ENCODE data around the gene JAML. TPM values are rescaled to one million over a fixed set of nuclear protein-coding genes. Genes with fewer than 3 reads are reported as not detected.
"Not testable (repeated sequence)": the region's sequence is repeated elsewhere in the genome, so short reads cannot be mapped to it uniquely, and the experiment has no call there.

The JAML gene
- total RNA-seq, 1 experiment from 2014 or later = not detected

DNA sequence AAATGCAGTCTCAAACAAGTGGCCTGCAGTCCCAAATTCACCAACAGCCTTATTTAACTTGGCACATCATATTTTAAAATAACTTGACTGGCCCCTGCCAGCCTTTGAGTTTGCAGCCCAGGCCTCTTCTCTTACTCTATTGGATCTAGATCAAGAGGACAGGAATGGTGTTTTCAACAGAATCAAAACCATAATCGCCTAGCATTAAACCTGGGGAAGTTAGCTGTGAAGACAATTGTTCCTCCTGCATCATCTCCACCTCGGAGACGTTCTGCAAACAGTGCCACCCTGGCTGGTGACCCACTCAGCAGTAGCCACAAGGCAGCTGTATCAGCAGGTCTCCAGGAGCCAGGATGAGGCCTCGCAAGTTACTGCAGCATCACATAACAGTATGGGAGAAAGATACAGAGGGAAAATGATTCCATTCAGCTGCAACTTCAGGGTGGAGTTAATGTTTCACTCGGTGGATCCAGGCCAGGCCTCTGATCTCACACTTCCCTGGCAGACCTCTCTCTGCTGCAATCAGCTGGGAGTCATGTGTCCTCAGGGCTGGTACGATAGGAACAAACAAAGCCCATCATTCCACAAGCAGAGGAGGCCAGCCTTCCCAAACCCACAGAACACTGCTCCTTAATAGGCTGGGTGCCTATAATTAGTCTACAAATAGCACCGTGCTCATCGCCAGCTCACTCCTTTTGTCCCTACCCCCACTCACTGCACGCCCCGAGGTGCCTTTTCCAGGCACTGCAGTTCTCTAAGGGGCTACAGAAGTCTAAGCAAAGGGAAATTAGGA lies 29.8 kb downstream of the JAML start:
- Mint-ChIP-seq H3K9me3 (ENCODE audit: low read depth, unreplicated experiment) (no peaks in the 10 kb centered on the region), H3K27ac (ENCODE audit: unreplicated experiment) (peak overlapping the region; percentile 54), H3K4me3 (ENCODE audit: low read depth, unreplicated experiment) (no peak overlapping the region), H3K36me3 (ENCODE audit: insufficient read depth, unreplicated experiment) (peaks cover 7% of the 10 kb centered on the region), H3K4me1 (ENCODE audit: low read depth, unreplicated experiment) (peaks cover 15% of the 10 kb centered on the region), H3K27me3 (ENCODE audit: unreplicated experiment) (peaks cover under 1% of the 10 kb centered on the region)
- intact Hi-C loops (cut with micrococcal nuclease; ENCODE audit: unreplicated experiment) = loop anchor here (2.0 to 5.0 kb wide), 2 partner anchors 46 to 157 kb away; no protein-coding TSS in a partner anchor
- no TSS peak for BruUV-seq (replicated peaks)
- peak; percentile 81 for DNase-seq
- CTCF ChIA-PET = interaction anchor here (1.0 to 1.2 kb wide), 2 partner anchors 96 to 101 kb away, joined by 3 to 4 read pairs; no protein-coding TSS in a partner anchor
- TF ChIP-seq, protein P1, sequence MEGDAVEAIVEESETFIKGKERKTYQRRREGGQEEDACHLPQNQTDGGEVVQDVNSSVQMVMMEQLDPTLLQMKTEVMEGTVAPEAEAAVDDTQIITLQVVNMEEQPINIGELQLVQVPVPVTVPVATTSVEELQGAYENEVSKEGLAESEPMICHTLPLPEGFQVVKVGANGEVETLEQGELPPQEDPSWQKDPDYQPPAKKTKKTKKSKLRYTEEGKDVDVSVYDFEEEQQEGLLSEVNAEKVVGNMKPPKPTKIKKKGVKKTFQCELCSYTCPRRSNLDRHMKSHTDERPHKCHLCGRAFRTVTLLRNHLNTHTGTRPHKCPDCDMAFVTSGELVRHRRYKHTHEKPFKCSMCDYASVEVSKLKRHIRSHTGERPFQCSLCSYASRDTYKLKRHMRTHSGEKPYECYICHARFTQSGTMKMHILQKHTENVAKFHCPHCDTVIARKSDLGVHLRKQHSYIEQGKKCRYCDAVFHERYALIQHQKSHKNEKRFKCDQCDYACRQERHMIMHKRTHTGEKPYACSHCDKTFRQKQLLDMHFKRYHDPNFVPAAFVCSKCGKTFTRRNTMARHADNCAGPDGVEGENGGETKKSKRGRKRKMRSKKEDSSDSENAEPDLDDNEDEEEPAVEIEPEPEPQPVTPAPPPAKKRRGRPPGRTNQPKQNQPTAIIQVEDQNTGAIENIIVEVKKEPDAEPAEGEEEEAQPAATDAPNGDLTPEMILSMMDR (IDR thresholded peaks at IDR 0.05; ENCODE audit: unreplicated experiment) = no peak

DNA sequence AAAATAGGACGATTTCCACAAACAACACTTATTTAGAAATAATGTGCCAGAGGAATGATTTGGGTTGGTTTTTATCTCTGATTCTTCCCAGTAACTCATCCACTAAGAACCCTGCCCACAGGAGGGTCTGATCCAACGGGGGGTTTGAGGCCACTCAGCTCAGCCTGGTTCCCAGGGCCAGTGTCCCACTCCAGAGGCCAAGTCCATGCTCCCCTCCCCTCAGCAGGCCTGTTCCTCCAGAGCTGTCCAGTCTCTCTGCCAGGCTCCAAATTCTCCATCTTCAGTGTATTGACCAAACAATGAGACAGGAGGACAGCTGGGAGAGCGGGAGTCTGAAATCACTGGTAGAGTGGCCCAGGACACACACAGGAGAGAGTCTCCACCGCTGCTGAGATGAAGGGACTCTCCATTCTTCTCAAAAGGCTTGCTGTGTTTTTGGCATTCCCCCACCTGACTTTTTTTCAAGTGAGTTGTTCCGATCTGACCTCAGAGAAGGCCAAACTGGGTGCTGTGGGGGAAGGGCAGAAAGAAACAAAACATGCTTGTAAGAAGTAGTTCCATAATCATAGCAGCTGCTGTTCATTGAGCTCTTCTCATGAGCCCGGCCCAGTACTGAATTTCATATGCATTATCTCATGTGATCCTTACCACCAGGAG lies 30.8 kb downstream of the JAML start:
- Mint-ChIP-seq H3K4me3 (ENCODE audit: low read depth, unreplicated experiment) (no peak overlapping the region), H3K27me3 (ENCODE audit: unreplicated experiment) (peaks cover 11% of the 10 kb centered on the region), H3K36me3 (ENCODE audit: insufficient read depth, unreplicated experiment) (peaks cover 7% of the 10 kb centered on the region), H3K4me1 (ENCODE audit: low read depth, unreplicated experiment) (peaks cover 15% of the 10 kb centered on the region), H3K27ac (ENCODE audit: unreplicated experiment) (no peak overlapping the region), H3K9me3 (ENCODE audit: low read depth, unreplicated experiment) (no peaks in the 10 kb centered on the region)
- TF ChIP-seq, protein P1 (IDR thresholded peaks at IDR 0.05; ENCODE audit: unreplicated experiment) = no peak
- CTCF ChIA-PET = no interaction called here
- intact Hi-C loops (cut with micrococcal nuclease; ENCODE audit: unreplicated experiment) = loop anchor here (2.0 kb wide), 1 partner anchor 47 kb away; no protein-coding TSS in a partner anchor
- DNase-seq = no peak
- BruUV-seq (replicated peaks) = no TSS peak

DNA sequence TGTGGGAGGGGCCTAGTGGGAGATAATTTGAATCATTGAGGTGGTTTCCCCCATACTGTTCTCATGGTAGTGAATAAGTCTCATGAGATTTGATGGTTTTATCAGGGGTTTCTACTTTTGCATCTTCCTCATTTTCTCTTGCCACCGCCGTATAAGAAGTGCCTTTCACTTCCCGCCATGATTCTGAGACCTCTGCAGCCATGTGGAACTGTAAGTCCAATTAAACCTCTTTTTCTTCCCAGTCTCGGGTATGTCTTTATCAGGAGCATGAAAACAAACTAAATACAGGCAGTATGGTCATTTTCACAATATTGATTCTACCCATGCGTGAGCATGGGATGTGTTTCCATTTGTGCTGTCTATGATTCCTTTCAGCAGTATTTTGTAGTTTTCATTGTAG lies 32.0 kb downstream of the JAML start:
- DNase-seq; H3K4me3 Mint-ChIP-seq (ENCODE audit: low read depth, unreplicated experiment); BruUV-seq (replicated peaks); CTCF ChIA-PET; H3K36me3 Mint-ChIP-seq (ENCODE audit: insufficient read depth, unreplicated experiment); H3K9me3 Mint-ChIP-seq (ENCODE audit: low read depth, unreplicated experiment); intact Hi-C loops (cut with micrococcal nuclease; ENCODE audit: unreplicated experiment); H3K27ac Mint-ChIP-seq (ENCODE audit: unreplicated experiment): not testable (repeated sequence)
- Mint-ChIP-seq H3K27me3 (ENCODE audit: unreplicated experiment) (peaks cover 13% of the 10 kb centered on the region), H3K4me1 (ENCODE audit: low read depth, unreplicated experiment) (peaks cover 15% of the 10 kb centered on the region)

DNA sequence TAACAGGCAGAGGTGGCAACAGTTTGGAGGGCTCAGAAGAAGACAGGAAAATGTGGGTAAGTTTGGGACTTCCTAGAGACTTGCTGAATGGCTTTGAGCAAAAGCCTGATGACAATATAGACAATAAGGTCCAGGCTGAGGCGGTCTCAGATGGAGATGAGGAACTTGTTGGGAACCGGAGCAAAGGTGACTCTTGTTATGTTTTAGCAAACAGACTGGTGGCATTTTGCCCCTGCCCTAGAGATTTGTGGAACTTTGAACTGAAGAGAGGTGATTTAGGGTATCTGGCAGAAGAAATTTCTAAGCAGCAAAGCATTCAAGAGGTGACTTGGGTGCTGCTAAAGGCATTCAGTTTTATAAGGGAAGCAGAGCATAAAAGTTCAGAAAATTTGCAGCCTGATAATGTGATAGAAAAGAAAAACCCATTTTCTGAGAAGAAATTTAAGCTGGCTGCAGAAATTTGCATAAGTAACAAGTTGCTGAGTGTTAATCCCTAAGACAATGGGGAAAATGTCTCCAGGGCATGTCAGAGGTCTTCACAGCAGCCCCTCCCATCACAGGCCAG lies 33.8 kb downstream of the JAML start:
- H3K4me1 Mint-ChIP-seq (ENCODE audit: low read depth, unreplicated experiment) = peaks cover 15% of the 10 kb centered on the region
- intact Hi-C loops (cut with micrococcal nuclease; ENCODE audit: unreplicated experiment); DNase-seq; H3K27ac Mint-ChIP-seq (ENCODE audit: unreplicated experiment); CTCF ChIA-PET; H3K36me3 Mint-ChIP-seq (ENCODE audit: insufficient read depth, unreplicated experiment); H3K9me3 Mint-ChIP-seq (ENCODE audit: low read depth, unreplicated experiment); H3K4me3 Mint-ChIP-seq (ENCODE audit: low read depth, unreplicated experiment); BruUV-seq (replicated peaks): not testable (repeated sequence)
- peaks cover 26% of the 10 kb centered on the region for H3K27me3 Mint-ChIP-seq (ENCODE audit: unreplicated experiment)

DNA sequence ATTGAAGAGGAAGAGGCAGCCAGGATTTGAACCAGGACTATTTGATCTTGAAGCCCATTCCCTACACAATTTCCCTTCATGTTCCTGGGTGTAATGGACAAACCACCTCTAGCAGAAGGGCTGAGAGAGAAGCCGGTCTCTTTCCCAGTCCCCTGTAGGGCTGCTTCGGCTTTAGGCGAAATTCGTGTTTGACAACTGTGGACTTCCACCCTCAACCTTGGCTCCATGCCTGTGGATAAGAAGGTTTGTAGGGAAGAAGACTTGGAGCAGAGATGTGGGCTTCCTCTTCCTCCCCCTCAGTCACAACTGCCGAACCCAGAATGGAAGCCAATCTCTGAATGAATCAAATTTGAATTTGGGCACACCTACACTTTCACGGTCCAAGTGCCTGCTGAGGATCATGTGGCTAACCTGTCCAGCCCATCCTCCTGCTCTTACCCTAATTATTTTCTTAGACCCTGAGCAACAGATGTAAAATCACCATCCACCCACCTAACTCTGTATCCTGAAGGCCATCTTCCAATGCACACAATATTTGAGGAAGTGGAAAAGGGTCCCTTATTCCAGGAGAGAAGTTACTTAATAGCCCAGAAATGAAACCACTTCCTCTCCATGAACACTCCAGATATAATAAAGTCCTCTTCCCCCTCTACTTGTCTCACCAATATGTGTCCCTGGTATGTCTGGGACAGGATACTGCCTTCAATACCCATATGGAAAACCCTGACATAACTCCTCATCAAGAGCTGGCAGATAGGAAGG lies 38.3 kb downstream of the JAML start:
- H3K4me3 Mint-ChIP-seq (ENCODE audit: low read depth, unreplicated experiment) = no peak overlapping the region
- CTCF ChIA-PET = no interaction called here
- H3K27ac Mint-ChIP-seq (ENCODE audit: unreplicated experiment) = no peak overlapping the region
- intact Hi-C loops (cut with micrococcal nuclease; ENCODE audit: unreplicated experiment) = no loop called here
- no TSS peak for BruUV-seq (replicated peaks)
- H3K4me1 Mint-ChIP-seq (ENCODE audit: low read depth, unreplicated experiment) = no peaks in the 10 kb centered on the region
- H3K27me3 Mint-ChIP-seq (ENCODE audit: unreplicated experiment) = peaks cover 38% of the 10 kb centered on the region
- H3K36me3 Mint-ChIP-seq (ENCODE audit: insufficient read depth, unreplicated experiment) = no peaks in the 10 kb centered on the region
- TF ChIP-seq, protein P1 (IDR thresholded peaks at IDR 0.05; ENCODE audit: unreplicated experiment) = no peak
- H3K9me3 Mint-ChIP-seq (ENCODE audit: low read depth, unreplicated experiment) = no peaks in the 10 kb centered on the region
- DNase-seq = no peak
